ENCODE data around the gene ZNF467. TPM values are rescaled to one million over a fixed set of nuclear protein-coding genes. Genes with fewer than 3 reads are reported as not detected.

ZNF467 gene
- total RNA-seq, 2 donors from 2014 or later: 0.37 to 0.53 TPM

DNA sequence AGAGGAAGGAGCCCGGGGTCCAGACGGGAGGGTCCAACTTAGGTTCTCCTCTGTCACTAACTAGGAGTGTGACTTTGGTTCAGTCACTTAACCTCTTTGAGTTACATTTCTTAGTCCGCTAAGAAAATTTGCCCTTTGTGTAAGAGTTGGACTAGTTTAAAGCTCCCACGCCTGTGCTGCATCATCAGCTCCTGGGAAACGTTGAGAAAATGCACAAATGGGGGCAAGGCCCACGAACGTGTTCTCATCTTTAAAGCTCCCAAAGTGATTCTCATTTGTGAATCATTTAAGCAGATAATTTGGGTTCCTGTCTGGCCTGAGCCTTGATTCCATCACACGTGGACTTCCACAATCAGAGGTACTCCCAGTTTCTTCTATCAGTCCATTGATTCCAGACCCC is 6.3 kb downstream of the ZNF467 start:
- Mint-ChIP-seq H3K9me3 (no peaks in the 10 kb centered on the region), H3K4me1 (ENCODE audit: low read depth) (no peaks in the 10 kb centered on the region), H3K27me3 (ENCODE audit: low read depth) (no peaks in the 10 kb centered on the region), H3K4me3 (no peak overlapping the region), H3K27ac (no peak overlapping the region), H3K36me3 (ENCODE audit: insufficient read depth in 2 of 2) (no peaks in the 10 kb centered on the region)
- ATAC-seq (replicated peaks in 1 of 2): no peak
- DNase-seq: no peak

DNA sequence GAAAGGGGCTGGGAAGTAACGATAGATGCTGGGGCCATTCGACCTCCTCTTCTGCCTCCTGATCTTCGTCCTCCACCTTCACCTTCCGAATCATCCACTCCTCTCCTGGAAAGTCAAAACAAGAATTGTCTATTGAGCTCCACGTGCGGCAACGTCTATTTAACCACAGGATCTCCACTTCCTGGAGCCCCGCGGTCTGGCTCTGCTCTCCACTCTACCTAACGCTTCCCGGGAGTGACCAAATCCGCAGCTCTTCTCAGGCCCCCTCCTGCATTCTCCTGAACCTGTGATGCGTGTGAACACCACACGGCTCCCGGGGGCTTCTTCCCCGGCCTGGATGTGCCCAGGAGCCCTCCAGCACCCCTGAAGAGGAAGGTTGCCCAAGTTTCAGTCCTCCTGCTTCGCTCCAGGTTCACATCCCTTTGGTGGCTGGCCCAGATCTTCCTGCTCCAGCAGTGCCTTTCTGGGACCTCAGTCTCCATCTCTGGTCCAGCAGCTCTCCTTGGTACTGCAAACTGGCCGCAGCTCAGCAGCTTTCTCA is 7.2 kb downstream of the ZNF467 start:
- DNase-seq (no peak), ATAC-seq (replicated peaks in 1 of 2) (no peak)
- Mint-ChIP-seq H3K4me3 (no peak overlapping the region), H3K4me1 (ENCODE audit: low read depth) (no peaks in the 10 kb centered on the region), H3K36me3 (ENCODE audit: insufficient read depth in 2 of 2) (no peaks in the 10 kb centered on the region), H3K27me3 (ENCODE audit: low read depth) (no peaks in the 10 kb centered on the region), H3K27ac (no peak overlapping the region), H3K9me3 (no peaks in the 10 kb centered on the region)

DNA sequence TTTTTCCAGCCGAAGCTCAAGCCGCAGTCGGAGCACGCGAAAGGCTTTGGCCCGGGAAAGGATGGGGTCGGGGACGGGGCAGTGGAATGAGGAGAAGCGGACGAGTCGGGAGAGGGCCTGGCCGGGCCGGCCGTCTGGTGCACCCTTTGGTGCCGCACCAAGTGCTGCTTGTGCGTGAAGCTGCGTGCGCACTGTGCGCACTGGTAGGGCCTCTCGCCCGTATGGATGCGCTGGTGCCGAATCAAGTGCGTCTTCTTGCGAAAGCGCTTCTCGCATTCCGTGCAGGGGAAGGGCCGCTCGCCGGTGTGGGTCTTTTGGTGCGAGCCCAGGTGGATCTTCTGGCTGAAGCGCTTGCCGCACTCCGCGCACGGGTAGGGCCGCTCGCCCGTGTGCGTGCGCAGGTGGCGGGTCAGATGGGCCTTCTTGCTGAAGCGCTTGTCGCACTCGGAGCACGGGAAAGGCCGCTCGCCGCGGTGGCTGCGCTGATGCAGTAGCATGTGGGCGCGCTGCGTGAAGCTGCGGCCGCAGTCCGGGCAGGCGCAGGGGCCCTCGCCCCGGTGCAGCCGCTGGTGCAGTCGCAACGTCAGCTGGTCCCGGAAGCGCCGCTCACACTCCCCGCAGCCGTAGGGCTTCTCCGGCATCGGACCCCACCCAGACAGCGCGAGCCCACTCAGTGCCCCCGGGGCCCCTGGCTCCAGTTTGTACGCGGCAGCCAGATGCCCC is 7.8 kb downstream of the ZNF467 start:
- Mint-ChIP-seq H3K4me1 (ENCODE audit: low read depth) (no peaks in the 10 kb centered on the region), H3K27me3 (ENCODE audit: low read depth) (no peaks in the 10 kb centered on the region), H3K4me3 (no peak overlapping the region), H3K9me3 (no peaks in the 10 kb centered on the region), H3K27ac (no peak overlapping the region), H3K36me3 (ENCODE audit: insufficient read depth in 2 of 2) (no peaks in the 10 kb centered on the region)
- ATAC-seq (replicated peaks in 1 of 2): no peak
- no peak for DNase-seq

DNA sequence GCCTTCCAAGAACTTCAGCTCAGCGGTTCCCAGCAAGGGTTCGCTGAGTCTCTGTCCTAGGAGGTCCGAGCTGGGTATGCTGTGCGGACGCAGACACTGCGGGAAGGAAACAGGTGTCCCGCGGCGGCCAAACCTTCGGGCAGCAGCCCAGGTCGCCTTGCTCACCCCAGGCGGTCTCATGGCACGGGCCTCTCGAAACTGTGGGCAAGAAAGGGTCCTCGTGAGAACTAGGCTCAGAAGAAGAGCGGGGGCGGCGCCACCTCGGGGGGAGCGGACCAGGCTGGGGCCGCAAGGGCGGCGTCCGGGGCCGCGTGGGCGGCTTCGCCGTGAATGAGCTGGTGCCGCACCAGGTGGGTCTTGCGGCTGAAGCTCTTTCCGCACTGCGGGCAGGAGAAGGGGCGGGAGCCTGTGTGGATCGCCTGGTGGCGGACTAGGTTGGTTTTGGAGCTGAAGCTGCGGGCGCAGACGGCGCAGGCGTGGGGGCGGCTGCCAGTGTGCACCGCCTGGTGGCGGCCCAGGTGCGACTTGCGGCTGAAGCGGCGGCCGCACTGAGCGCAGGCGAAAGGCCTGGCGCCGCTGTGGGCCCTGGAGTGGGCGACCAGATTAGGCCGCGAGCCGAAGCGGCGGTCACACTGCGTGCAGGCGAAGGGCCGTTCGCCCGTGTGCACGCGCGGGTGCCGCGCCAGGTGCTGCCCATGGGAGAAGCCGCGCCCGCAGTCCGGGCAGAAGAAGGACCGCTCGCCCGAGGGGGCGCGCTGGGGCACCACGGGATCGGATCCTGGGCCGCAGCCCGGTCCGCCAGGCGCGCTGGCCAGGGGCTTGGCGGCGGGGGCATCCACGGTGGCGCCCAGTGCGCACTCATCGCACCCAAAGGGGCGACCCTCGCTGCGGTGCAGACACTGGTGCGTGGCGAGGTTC is 8.6 kb downstream of the ZNF467 start:
- no peak overlapping the region for H3K4me3 Mint-ChIP-seq
- DNase-seq (no peak), ATAC-seq (replicated peaks in 1 of 2) (no peak)
- H3K27ac Mint-ChIP-seq: no peak overlapping the region
- no peaks in the 10 kb centered on the region for H3K36me3 Mint-ChIP-seq (ENCODE audit: insufficient read depth in 2 of 2)
- no peaks in the 10 kb centered on the region for H3K4me1 Mint-ChIP-seq (ENCODE audit: low read depth)
- no peaks in the 10 kb centered on the region for H3K27me3 Mint-ChIP-seq (ENCODE audit: low read depth)
- H3K9me3 Mint-ChIP-seq: no peaks in the 10 kb centered on the region

DNA sequence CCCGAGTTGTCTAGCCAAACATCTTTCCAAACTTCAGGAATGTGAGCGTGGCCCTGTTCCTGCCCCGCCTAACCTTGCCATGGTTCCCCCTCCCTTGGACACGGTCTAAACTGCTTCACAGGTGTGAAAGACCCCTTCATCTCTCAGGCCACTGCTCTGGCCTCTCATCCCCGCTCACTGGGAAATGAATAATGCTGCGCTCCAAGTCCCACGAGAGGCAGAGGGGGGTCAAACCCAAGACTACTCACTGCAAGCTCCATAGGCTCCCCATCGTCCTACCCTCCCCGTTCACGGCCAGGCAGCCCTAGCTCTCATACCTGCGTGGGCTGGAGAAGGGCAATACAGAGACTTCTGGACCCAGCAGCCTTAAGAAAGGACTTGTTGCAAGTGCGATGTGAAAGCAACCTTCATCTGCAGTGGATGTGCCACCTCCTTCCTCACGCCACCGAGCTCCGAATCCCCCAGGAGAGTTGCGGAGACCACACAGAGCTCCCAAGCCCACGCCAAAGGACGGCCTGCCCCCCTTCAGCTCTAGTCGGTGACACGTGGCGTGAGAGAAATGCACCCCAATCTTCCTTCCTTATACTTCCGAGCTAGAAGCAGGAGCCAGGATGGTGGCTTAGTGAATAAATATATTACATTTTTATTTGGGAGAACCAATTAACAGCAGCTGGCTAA is 9.7 kb downstream of the ZNF467 start:
- Mint-ChIP-seq H3K27me3 (ENCODE audit: low read depth) (no peaks in the 10 kb centered on the region), H3K27ac (no peak overlapping the region)

DNA sequence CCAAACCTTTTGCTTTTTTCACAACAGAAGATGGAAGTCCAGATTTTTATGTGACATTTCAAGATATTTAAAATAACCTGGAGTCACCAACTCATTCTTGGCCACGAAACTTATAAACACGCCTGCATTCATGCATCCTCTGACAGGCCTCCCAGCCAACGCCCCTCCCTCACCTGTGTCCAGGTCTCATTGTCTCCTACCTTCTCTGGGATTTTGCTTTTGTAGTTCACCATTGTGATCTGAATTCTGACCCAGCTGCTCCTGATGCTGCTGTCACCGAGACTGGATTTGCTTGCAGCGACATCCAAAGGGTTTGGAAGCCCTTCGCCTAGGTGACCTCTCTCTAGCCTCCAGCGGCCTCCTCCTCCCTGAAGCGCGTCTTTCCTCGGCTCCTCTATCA is 10.8 kb downstream of the ZNF467 start:
- no peak for DNase-seq
- no peak for ATAC-seq (replicated peaks in 1 of 2)
- Mint-ChIP-seq H3K27ac (no peak overlapping the region), H3K4me1 (ENCODE audit: low read depth) (no peaks in the 10 kb centered on the region), H3K4me3 (no peak overlapping the region), H3K9me3 (no peaks in the 10 kb centered on the region), H3K36me3 (ENCODE audit: insufficient read depth in 2 of 2) (no peaks in the 10 kb centered on the region), H3K27me3 (ENCODE audit: low read depth) (no peaks in the 10 kb centered on the region)

More for the DNA sequence above, 9.7 kb downstream of the ZNF467 start:
- Mint-ChIP-seq H3K4me1 (ENCODE audit: low read depth) (no peaks in the 10 kb centered on the region), H3K9me3 (no peaks in the 10 kb centered on the region), H3K36me3 (ENCODE audit: insufficient read depth in 2 of 2) (no peaks in the 10 kb centered on the region), H3K4me3 (no peak overlapping the region)
- no peak for ATAC-seq (replicated peaks in 1 of 2)
- DNase-seq: no peak

DNA sequence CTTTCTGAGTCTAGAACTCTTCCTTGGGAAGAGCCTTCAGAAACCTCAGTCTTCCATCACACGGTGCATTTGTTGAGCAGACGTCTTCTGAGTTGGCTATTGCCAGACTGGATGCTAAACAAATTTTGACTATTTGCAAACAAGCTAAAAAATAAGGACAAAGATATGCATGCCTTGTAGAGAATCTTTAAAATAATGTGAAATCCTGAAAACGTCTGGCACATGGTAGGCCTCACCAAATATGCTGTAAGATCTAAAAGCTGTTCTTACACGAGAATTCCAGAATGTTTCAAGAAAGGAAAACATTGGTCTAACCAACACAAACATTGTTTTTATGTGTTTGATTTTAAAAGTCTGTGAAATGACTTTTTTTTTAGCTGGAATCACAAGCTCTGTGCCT is 11.3 kb downstream of the ZNF467 start:
- DNase-seq (no peak), ATAC-seq (replicated peaks in 1 of 2) (no peak)
- Mint-ChIP-seq H3K4me1 (ENCODE audit: low read depth) (no peaks in the 10 kb centered on the region), H3K36me3 (ENCODE audit: insufficient read depth in 2 of 2) (no peaks in the 10 kb centered on the region), H3K4me3 (no peak overlapping the region), H3K27ac (no peak overlapping the region), H3K9me3 (no peaks in the 10 kb centered on the region), H3K27me3 (ENCODE audit: low read depth) (no peaks in the 10 kb centered on the region)

DNA sequence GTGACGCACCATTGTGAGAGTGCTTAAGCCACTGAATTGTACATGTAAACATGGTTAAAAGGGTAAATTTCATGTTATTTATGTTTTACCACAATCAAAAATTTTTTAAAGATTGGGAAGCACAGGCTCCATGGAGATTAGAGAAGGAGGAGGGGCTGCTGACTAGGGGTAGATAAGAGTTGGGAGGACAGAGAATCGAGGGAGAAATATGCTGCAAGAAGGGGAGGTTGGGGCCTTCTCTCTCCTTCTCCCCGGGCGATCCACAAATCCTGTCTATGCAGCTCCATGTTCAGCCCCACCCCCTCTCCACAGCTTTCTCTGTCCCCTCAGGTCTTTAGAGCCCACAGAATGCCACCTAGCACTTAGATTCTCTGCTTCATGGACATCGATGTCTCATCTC is 12.1 kb downstream of the ZNF467 start:
- Mint-ChIP-seq H3K9me3 (no peaks in the 10 kb centered on the region), H3K4me1 (ENCODE audit: low read depth) (no peaks in the 10 kb centered on the region), H3K4me3 (no peak overlapping the region), H3K27me3 (ENCODE audit: low read depth) (no peaks in the 10 kb centered on the region), H3K27ac (no peak overlapping the region), H3K36me3 (ENCODE audit: insufficient read depth in 2 of 2) (no peaks in the 10 kb centered on the region)
- no peak for DNase-seq
- no peak for ATAC-seq (replicated peaks in 1 of 2)

DNA sequence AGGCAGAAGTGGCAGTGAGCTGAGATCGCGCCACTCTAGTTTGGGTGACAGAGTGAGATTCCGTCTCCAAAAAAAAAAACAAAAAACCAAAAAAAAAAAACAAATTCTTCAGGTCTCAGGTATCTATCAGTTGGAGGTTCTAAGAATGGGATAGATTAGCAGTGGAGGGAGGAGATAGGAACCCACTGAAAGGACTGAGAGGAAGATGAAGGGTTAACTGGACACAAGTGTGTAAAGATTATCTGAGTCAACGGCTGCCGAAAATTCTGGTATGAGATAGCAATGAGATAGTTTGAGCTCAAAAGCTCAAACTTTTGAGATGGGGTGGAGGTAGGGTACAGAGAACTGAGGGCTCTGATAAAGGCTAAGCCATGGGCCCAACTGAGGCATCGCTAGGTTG is 12.8 kb downstream of the ZNF467 start:
- no peak for ATAC-seq (replicated peaks in 1 of 2)
- no peaks in the 10 kb centered on the region for H3K36me3 Mint-ChIP-seq (ENCODE audit: insufficient read depth in 2 of 2)

DNA sequence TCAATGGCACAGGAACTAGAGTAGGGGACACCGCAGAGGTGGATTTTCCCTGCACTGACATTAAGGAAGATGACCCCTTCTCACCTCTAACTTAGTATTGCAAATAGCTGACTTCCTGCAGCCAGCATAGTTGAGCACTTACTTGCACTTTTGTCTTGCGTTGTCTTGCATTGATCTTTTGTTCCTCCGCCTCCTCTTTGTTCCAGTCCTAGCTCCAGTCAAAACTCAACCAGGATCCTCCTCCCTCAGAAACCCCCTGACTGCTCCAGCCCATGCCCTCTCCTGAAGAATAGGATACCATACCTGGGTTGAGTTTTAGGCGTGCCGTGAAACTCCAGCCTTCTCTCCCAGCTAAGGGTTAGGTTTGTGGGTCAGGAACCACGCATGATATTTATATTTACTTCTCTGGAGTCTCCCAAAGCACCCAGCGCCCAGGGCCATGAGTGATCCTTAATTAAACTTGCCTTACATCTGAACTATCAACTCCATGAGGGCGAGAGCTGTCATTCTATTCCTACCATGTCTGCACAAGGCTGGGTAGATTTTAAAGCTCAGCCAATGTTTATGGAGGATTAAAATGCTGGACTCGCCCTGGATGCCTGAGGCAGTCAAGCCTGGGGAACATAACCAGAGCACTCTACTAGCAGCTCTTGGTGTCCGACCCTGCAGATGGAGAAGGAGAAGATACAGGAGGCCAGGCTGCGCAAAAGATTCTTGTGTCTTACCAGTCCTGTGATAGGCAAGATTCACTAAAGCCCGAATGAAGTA is 14.1 kb downstream of the ZNF467 start:
- no peak for DNase-seq
- Mint-ChIP-seq H3K27me3 (ENCODE audit: low read depth) (no peaks in the 10 kb centered on the region), H3K4me3 (no peak overlapping the region), H3K4me1 (ENCODE audit: low read depth) (no peaks in the 10 kb centered on the region), H3K36me3 (ENCODE audit: insufficient read depth in 2 of 2) (no peaks in the 10 kb centered on the region), H3K9me3 (no peaks in the 10 kb centered on the region), H3K27ac (no peak overlapping the region)
- no peak for ATAC-seq (replicated peaks in 1 of 2)

More for the DNA sequence above, 12.8 kb downstream of the ZNF467 start:
- H3K9me3 Mint-ChIP-seq: no peaks in the 10 kb centered on the region
- DNase-seq: no peak
- no peak overlapping the region for H3K4me3 Mint-ChIP-seq
- H3K27ac Mint-ChIP-seq: no peak overlapping the region
- no peaks in the 10 kb centered on the region for H3K4me1 Mint-ChIP-seq (ENCODE audit: low read depth)
- no peaks in the 10 kb centered on the region for H3K27me3 Mint-ChIP-seq (ENCODE audit: low read depth)

DNA sequence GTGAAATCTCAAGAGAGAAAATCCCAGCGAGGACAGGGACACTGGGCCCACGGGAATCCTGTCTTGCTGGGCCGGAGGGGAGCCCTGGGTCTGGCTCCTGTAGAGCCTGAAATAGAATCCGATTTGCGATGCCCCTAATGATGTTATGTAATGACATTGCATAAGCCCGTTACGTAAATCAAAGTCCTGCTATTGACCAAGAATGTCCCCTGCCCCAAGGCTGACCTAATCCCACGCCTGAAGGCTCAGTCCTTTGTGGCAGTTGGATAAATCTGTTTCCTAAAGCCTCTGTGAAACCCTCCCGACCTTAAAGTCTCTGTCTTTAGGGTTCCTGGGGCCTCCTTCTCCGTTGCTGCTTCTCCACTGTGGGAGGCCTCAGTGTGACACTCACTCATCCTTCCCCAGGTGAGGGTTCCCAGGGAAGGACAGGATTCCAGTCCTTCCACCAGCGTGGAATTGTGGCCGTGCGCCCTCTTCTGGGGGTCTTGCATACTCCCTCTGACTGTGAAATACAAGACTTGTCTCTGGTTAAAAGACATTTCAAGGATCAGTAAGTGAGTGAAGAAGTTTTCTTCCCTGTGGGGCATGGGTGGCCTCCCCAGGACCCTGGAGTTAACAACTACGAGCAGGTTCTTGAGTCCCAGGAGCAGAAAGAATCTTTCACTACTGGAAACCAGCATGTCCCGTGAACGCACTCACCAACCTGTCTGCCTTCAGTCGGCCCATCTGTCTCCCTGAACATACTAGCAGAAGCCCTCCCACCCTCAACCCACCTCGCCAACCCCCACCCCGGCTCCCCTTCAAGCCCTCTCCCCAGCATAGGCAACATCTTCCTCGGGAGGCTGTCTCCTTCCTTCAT is 19.8 kb downstream of the ZNF467 start:
- DNase-seq (no peak), ATAC-seq (replicated peaks in 1 of 2) (no peak)
- Mint-ChIP-seq H3K27ac (no peak overlapping the region), H3K4me1 (ENCODE audit: low read depth) (no peaks in the 10 kb centered on the region), H3K27me3 (ENCODE audit: low read depth) (no peaks in the 10 kb centered on the region), H3K36me3 (ENCODE audit: insufficient read depth in 2 of 2) (peaks cover 0 to 2% of the 10 kb centered on the region in 2 donors), H3K4me3 (no peak overlapping the region), H3K9me3 (peaks cover 0 to 4% of the 10 kb centered on the region in 2 donors)

DNA sequence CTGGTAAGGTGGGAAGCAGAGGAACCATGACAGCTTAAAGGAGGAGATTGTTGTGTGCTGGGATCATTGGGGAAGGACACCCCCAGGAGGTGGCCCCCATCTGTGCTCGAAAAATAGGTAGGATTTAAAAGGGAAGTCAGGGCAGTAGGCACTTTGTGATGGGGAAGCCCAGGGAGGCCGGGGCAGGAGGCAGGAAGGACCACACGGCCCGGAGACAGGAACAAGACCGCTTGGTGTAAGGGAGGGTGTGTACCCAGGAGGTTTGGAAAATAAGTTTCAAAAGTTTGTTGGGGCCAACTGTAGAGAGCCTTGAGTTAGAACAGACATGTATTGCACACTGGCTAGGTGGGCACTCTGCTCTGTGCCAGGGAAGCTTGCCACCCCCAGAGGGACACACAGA is 20.7 kb downstream of the ZNF467 start:
- Mint-ChIP-seq H3K27me3 (ENCODE audit: low read depth) (no peaks in the 10 kb centered on the region), H3K9me3 (peaks cover 0 to 4% of the 10 kb centered on the region in 2 donors), H3K27ac (no peak overlapping the region), H3K4me1 (ENCODE audit: low read depth) (no peaks in the 10 kb centered on the region), H3K4me3 (no peak overlapping the region), H3K36me3 (ENCODE audit: insufficient read depth in 2 of 2) (peaks cover 0 to 2% of the 10 kb centered on the region in 2 donors)
- no peak for DNase-seq
- no peak for ATAC-seq (replicated peaks in 1 of 2)
